Pancreas (tissue), 10 donors: Measurements from ENCODE around the gene TRPM8. TPM values are rescaled to one million over a fixed set of nuclear protein-coding genes. Genes with fewer than 3 reads are reported as not detected.
A peak's percentile ranks its signal among the peaks of the same experiment; 100 is the strongest.

ENCODE experiments used
- ATAC-seq, 4 donors: fragments of 200-7000 bp; cut with Tn5 transposase; one replicate each; pipeline versions ENCODE4 v1.8.0 to v1.9.1; 2020; ENCODE audit warnings: mild to moderate bottlenecking in 4 of 4, moderate library complexity in 4 of 4
- DNase-seq, 6 donors: peaks; one replicate each; pipeline ENCODE4 v3.0.0-alpha.2; 2020
- FAIRE-seq: peaks from 2 replicates; lab custom pipeline; 2012; peaks lifted over from hg19 to GRCh38; lab: Jason Lieb, UNC
- H3K27ac ChIP-seq, 4 donors: fragments of 200-600 bp; sonication (generic); 1 replicate in 3 of 4; 2 replicates in 1 of 4; pipeline versions ENCODE4 v1.5.0 to v1.8.0; 2020
- H3K27me3 ChIP-seq, 4 donors: fragments of 200-600 bp; one replicate each; pipeline ENCODE4 v1.8.0; 2021
- H3K36me3 ChIP-seq, 3 donors: fragments of 200-600 bp; sonication (generic) in 1 of 3; one replicate each; pipeline versions ENCODE4 v1.5.0 to v1.8.0; 2020 to 2021
- H3K4me1 ChIP-seq, 3 donors: fragments of 200-600 bp; one replicate each; pipeline ENCODE4 v1.8.0; 2021
- H3K4me3 ChIP-seq, 4 donors: fragments of 200-600 bp; sonication (generic) in 2 of 4; one replicate each; pipeline versions ENCODE4 v1.5.0 to v1.8.0; 2020 to 2021
- H3K9me3 ChIP-seq, 4 donors: fragments of 200-600 bp; one replicate each; pipeline ENCODE4 v1.8.0; 2021
- WGBS, 2 donors: extraction: QIAGEN DNeasy Blood & Tissue Kit; methylation state at CpG; one replicate each; pipeline ENCODE4 v1.1.7; 2013; 5-methylcytosine and 5-hydroxymethylcytosine counted together
- intact Hi-C, 3 donors: fragments of 100-400 bp; cut with DNase I; formaldehyde crosslinking; loops; one replicate each; pipeline versions ENCODE4 v1.11.1 to v1.14.2; 2022
- polyA plus RNA-seq, 2 donors: library from polyadenylated mRNA; stranded (reverse); fragments of 200-250 nt; gene quantifications; one replicate each; pipeline ENCODE4 v1.2.3, GENCODE V29; 2013
- total RNA-seq, 6 donors: library from RNA; stranded (reverse); fragmentation: NEBNext Ultra II Directional in 4 of 6; extraction: Animal tissue kit (Norgen Biotek cat#: 25700) in 4 of 6; gene quantifications; one replicate each; pipeline versions ENCODE4 v1.2.1 to v1.2.4, GENCODE V29; 2021 to 2023
- TF ChIP-seq, protein P1 (sequence below), 4 donors: fragments of 200-600 bp; sonication (generic) in 3 of 4; IDR thresholded peaks; one replicate each; pipeline versions ENCODE4 v1.5.0 to v1.8.0; 2021; ENCODE audit warnings: antibody characterized with exemption in 4 of 4
- donor health status: healthy with polysubstance abuse.
- donor health status: DM: no; HTN: no; CAD: no; lungs with moderate emphysema.
- donor health status: DM: no; HTN: no; CAD: no.
- donor health status: control.
- donor health status: control.
- donor health status: Bipolar disorder and iron deficiency.
- donor health status: DM: yes; HTN: yes; CAD: no.
- donor health status: DM: no; HTN: no; CAD: no.
- donor health status: DM: no; HTN: no; CAD: no.
- donor health status: DM: yes; HTN: yes; CAD: no.

The TRPM8 gene
- total and polyA plus RNA-seq, 8 donors = 0.08 to 1.00 (median 0.23) TPM; not detected in 1

DNA sequence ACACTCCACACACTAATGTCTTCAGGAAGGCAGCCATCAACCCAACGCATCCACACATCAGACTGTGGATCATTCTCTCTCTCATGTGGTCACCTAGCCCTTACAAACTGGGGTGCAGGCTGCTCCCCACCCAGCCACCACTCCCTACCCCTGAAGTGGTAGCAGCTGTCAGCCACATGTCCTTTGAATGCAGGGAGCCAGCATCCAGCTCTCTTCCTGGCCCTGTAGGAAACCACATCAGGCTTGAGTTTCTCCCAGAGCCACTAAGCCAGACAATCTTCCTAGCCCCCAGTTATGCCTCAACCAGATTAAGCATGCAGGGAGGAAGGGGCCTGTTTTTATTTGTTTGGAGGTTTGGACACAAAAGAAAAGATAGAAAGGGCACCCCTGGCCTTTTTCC is 80.5 kb downstream of the TRPM8 start:
- WGBS, 2 donors = 84 to 100% methylated on average over 1 of the region's 1 CpG
- Histone ChIP-seq H3K4me3 (no peak overlapping the region), H3K4me1 (peaks cover 0 to 8% (median 0%) of the 10 kb centered on the region in 3 donors), H3K27ac (no peak overlapping the region), H3K36me3 (no peaks in the 10 kb centered on the region), H3K27me3 (no peaks in the 10 kb centered on the region), H3K9me3 (no peaks in the 10 kb centered on the region)
- intact Hi-C loops = no loop called here
- no peak for ATAC-seq
- FAIRE-seq = no peak
- DNase-seq = no peak
- TF ChIP-seq, protein P1, sequence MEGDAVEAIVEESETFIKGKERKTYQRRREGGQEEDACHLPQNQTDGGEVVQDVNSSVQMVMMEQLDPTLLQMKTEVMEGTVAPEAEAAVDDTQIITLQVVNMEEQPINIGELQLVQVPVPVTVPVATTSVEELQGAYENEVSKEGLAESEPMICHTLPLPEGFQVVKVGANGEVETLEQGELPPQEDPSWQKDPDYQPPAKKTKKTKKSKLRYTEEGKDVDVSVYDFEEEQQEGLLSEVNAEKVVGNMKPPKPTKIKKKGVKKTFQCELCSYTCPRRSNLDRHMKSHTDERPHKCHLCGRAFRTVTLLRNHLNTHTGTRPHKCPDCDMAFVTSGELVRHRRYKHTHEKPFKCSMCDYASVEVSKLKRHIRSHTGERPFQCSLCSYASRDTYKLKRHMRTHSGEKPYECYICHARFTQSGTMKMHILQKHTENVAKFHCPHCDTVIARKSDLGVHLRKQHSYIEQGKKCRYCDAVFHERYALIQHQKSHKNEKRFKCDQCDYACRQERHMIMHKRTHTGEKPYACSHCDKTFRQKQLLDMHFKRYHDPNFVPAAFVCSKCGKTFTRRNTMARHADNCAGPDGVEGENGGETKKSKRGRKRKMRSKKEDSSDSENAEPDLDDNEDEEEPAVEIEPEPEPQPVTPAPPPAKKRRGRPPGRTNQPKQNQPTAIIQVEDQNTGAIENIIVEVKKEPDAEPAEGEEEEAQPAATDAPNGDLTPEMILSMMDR (IDR thresholded peaks at IDR 0.05) = no peak

DNA sequence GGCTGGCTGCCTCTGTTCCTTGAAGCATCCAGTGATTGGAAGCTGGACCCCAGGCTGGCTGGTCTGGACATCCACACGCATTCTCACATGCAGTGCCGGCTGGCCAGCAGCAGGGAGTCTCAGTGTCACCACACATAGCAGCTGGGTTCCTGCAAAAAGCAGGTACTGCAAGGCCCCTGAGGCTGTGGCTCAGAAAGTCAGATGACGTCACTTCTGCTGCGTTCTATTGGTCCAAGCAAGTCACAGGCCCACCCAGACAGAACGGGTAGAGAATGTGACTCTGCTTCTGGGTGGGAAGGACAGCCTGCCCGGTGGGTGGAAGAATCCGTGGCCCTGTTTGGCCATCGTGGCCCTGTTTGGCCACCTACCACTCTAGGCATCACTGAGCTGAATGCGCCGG is 82.0 kb downstream of the TRPM8 start:
- Histone ChIP-seq H3K27me3 (no peaks in the 10 kb centered on the region), H3K27ac (no peak overlapping the region), H3K36me3 (no peaks in the 10 kb centered on the region), H3K4me3 (no peak overlapping the region), H3K9me3 (no peaks in the 10 kb centered on the region), H3K4me1 (peaks cover 0 to 8% (median 0%) of the 10 kb centered on the region in 3 donors)
- FAIRE-seq = no peak
- TF ChIP-seq, protein P1 (IDR thresholded peaks at IDR 0.05) = no peak
- ATAC-seq = no peak
- 67 to 72% methylated on average over 9 to 10 of the region's 10 CpGs for WGBS, 2 donors
- intact Hi-C loops = no loop called here
- DNase-seq = peak in 1 of 6 donors; percentile 33

DNA sequence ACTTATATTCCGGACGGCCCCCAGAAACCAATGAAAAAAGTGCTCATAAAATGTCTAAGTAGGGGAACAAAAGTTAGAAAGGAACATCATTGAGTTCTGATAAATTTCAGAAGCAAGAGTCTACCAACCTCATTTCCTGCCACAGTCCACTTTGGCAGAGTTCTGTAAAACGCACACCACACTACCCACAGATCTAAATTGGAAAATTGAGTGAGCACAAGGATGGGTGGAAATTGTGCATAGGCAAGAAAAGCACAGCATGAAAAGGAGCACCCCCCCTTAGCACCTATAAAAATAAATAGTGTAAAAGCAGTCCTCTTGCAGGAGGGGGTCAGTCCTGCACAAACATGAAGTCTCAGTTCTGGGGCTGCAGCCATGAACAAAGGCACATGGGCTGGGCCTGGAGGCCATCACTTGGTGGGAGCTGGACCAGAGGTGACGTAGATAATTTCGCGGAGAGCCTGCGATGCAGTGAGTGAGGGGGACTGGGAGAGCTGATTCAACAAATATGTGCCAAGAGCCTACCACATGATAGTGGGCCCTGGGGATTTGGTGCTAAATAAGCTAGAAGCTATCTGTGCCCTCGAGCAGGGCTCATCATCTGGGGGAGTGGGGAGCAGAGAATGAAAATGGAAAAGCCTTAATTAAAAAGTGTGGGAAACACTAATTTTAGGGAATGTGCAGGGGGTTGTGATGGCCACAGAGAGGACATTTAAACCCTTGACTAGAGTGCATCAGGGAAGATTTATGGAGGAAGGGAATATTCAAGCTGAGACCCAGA is 84.4 kb downstream of the TRPM8 start:
- TF ChIP-seq, protein P1 (IDR thresholded peaks at IDR 0.05) = no peak
- no peak for ATAC-seq

DNA sequence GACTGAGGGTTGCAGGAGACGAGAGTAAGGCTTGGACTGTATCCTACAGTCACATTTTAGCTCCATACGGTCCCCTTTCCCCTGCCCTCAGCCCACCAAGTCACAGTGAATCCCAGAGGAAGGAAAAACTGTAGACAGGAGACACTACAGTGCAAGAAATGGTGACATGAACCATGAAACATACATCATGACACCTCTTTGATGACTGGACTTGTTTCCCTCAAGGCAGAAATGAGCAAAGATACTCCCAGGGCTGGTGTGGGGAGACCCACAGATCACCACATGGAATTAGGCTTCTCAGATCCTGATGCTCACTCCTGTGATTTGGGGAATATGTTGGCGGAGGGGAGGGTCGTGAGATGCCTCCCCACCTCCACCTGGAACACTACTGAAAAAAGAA is 85.1 kb downstream of the TRPM8 start:
- Histone ChIP-seq H3K27me3 (no peaks in the 10 kb centered on the region), H3K27ac (no peak overlapping the region), H3K4me3 (no peak overlapping the region), H3K9me3 (no peaks in the 10 kb centered on the region), H3K4me1 (no peaks in the 10 kb centered on the region), H3K36me3 (peaks cover 0 to 2% (median 0%) of the 10 kb centered on the region in 3 donors)
- DNase-seq (no peak), ATAC-seq (no peak), FAIRE-seq (no peak)
- 63 to 78% methylated on average over 4 of the region's 4 CpGs for WGBS, 2 donors
- intact Hi-C loops = no loop called here
- TF ChIP-seq, protein P1 (IDR thresholded peaks at IDR 0.05) = no peak

More for the DNA sequence above, 84.4 kb downstream of the TRPM8 start:
- FAIRE-seq (no peak), DNase-seq (no peak)
- no peaks in the 10 kb centered on the region for H3K27me3 ChIP-seq
- intact Hi-C loops = no loop called here
- peaks cover 0 to 2% (median 0%) of the 10 kb centered on the region in 3 donors for H3K36me3 ChIP-seq
- WGBS, 2 donors = 78 to 87% methylated on average over 8 of the region's 8 CpGs
- H3K4me3 ChIP-seq = no peak overlapping the region
- no peak overlapping the region for H3K27ac ChIP-seq
- H3K9me3 ChIP-seq = no peaks in the 10 kb centered on the region
- no peaks in the 10 kb centered on the region for H3K4me1 ChIP-seq
